Nephron progenitor cell (in vitro differentiated cells): ENCODE results near the gene PTPRS.

Source experiments
- DNase-seq: peaks from one replicate; pipeline ENCODE4 v3.0.0; 2021
- H3K27ac Mint-ChIP-seq: 2 replicates; pipeline ENCODE4 v1.8.0; 2021; ENCODE audit warnings: mild to moderate bottlenecking, moderate library complexity, mixed read lengths
- H3K27me3 Mint-ChIP-seq: 2 replicates; pipeline ENCODE4 v1.8.0; 2021; ENCODE audit warnings: mild to moderate bottlenecking, low read depth, mixed read lengths; ENCODE audit not compliant: poor library complexity
- H3K36me3 Mint-ChIP-seq: 2 replicates; pipeline ENCODE4 v1.8.0; 2021; ENCODE audit warnings: low read depth, mixed read lengths
- H3K4me1 Mint-ChIP-seq: 2 replicates; pipeline ENCODE4 v1.8.0; 2021; ENCODE audit warnings: mixed read lengths
- H3K4me3 Mint-ChIP-seq: 2 replicates; pipeline ENCODE4 v1.8.0; 2021; ENCODE audit warnings: mild to moderate bottlenecking, moderate library complexity, mixed read lengths
- H3K9me3 Mint-ChIP-seq: 2 replicates; pipeline ENCODE4 v1.8.0; 2021; ENCODE audit warnings: mild to moderate bottlenecking, moderate library complexity, mixed read lengths
- TF ChIP-seq, protein P1 (sequence below): fragments of 200-600 bp; sonication (generic); IDR thresholded peaks from 2 replicates; pipeline ENCODE4 v1.5.0; 2021; ENCODE audit warnings: antibody characterized with exemption

PTPRS gene

DNA sequence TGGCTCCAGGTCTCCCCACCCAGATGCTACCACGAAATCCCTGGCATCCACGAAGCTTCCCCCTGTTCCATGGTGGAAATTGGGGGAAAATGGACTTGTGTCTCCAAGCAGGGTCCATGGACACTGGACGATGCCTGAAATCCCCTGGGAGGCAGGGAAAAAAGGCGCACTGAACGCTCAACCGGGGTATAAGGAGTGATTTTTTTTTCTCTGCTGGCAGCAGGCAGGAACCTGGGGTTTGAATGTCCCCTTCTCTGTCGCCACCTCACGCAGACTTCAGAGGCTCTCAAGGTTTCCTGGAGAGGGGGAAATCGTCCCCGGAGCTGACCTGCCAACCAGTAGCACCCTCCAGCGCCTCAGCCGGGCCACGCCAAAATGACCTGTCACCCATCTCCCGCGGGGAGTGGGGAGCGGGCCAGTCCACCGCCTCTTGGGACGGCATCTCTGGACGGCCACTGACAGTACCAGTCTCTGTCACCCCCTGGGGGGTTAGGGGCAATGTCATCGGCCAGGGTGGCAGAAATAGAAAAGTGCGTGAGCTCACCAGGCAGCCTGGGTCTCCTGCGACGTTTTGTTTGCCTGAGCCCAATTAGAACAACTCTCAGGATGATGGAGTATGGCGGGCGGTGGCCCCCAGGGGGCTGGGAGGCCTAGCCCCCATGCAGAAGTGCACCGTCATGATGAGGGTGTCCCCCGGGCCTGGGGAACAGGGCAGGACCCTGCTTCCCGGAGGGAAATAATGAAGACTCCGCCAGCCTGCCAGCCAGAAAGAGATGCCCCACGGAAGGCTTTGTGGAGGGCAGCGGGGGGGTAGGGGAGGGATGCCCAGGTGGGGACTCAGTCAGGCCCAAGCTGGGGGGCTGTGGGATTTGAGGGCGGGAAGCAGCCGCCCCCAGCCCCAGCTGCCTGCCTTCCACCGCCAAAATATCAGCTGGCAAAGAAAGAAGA, 2.6 kb downstream of the PTPRS start:
- no peak overlapping the region for H3K27ac Mint-ChIP-seq
- peaks cover 19% of the 10 kb centered on the region for H3K27me3 Mint-ChIP-seq
- peaks cover 39% of the 10 kb centered on the region for H3K4me1 Mint-ChIP-seq
- DNase-seq = no peak
- peaks cover 3% of the 10 kb centered on the region for H3K9me3 Mint-ChIP-seq
- peaks cover 4% of the 10 kb centered on the region for H3K36me3 Mint-ChIP-seq
- TF ChIP-seq, protein P1, sequence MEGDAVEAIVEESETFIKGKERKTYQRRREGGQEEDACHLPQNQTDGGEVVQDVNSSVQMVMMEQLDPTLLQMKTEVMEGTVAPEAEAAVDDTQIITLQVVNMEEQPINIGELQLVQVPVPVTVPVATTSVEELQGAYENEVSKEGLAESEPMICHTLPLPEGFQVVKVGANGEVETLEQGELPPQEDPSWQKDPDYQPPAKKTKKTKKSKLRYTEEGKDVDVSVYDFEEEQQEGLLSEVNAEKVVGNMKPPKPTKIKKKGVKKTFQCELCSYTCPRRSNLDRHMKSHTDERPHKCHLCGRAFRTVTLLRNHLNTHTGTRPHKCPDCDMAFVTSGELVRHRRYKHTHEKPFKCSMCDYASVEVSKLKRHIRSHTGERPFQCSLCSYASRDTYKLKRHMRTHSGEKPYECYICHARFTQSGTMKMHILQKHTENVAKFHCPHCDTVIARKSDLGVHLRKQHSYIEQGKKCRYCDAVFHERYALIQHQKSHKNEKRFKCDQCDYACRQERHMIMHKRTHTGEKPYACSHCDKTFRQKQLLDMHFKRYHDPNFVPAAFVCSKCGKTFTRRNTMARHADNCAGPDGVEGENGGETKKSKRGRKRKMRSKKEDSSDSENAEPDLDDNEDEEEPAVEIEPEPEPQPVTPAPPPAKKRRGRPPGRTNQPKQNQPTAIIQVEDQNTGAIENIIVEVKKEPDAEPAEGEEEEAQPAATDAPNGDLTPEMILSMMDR = no peak
- H3K4me3 Mint-ChIP-seq = peak overlapping the region; percentile 94

DNA sequence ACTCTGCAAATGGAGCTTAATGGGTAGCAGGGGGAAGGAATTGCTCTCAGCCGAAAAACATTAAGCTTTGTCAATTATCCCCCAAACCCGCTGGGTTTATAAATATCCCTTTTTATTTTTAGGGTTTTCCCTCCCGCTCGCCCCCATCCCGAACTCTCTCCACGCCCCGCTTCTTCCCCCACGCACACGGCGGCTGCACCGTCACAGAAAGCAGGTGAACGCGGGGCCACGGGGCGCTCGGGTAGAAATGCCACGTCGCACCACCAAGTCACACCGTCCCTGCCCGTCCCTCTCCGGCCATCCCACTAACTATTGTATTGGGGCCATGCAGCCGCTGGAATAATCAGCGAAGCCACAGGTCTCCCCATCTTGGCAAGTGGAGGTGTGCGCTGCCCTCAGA, 3.5 kb downstream of the PTPRS start:
- Mint-ChIP-seq H3K4me1 (peaks cover 39% of the 10 kb centered on the region), H3K27ac (no peak overlapping the region), H3K4me3 (peak overlapping the region; percentile 34), H3K9me3 (peaks cover 3% of the 10 kb centered on the region), H3K27me3 (peaks cover 18% of the 10 kb centered on the region), H3K36me3 (peaks cover 4% of the 10 kb centered on the region)
- TF ChIP-seq, protein P1 = no peak
- DNase-seq = no peak

DNA sequence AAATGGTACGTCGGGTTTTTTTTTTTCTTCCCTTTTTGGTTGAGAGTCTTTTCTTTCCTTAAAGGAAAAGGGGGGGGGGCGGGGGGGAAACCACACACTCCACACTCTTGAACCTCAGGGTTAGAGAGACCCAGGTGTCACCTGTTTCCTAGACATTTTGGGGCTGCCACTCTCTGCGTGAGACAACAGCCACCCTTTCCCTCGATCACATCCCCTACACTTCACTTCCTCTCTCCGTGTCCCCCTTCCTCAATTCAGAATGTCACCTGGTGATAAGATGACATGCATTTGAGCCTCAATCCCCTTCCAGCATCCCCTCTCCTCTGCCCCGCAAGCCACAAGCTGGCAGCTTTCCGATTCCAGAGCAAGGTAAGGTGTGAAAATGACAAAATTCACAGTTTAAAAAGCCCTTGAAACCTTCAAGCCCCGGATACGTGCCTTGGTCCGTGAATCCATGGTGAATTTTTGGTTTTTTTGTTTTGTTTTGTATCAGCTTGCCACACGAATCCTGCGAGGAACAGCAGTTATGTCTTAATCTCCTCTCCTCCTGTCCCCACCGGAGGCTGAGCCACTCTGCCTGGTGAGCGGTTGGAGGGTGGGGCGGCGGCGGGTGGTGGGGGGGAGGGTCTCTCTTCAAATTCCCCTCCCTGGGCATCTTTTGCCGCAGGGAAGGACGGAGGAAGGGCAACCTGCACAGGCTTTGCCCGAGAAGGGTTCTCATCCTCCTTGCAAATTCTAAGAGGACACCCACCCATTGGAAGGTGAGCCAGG, 4.2 kb downstream of the PTPRS start:
- Mint-ChIP-seq H3K27me3 (peaks cover 12% of the 10 kb centered on the region), H3K36me3 (peaks cover 4% of the 10 kb centered on the region), H3K4me1 (peaks cover 39% of the 10 kb centered on the region), H3K4me3 (no peak overlapping the region), H3K27ac (no peak overlapping the region), H3K9me3 (no peaks in the 10 kb centered on the region)
- TF ChIP-seq, protein P1 = no peak
- DNase-seq = no peak

DNA sequence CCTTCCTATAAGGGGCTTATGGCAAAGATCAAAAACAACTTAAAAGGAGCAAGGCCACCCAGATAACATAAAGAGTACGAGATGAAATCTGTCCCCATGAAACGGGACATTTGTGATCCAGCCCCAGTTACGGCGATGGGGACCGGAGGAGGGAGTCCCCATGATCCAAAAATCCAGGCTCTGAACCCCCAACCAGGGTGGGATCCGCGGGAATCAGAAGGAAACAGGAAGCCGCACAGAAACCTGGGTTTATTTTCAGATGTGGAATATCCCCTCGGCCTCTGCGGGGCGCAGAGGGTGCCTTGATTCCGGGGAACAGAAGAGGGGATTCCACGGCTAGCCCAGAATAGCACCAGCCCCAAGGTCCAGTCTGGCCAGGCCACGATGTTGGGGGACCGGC, 5.0 kb downstream of the PTPRS start:
- peaks cover 4% of the 10 kb centered on the region for H3K36me3 Mint-ChIP-seq
- peaks cover 39% of the 10 kb centered on the region for H3K4me1 Mint-ChIP-seq
- peak overlapping the region; percentile 35 for H3K4me3 Mint-ChIP-seq
- no peak overlapping the region for H3K27ac Mint-ChIP-seq
- H3K9me3 Mint-ChIP-seq = no peaks in the 10 kb centered on the region
- TF ChIP-seq, protein P1 = no peak
- peaks cover 9% of the 10 kb centered on the region for H3K27me3 Mint-ChIP-seq
- no peak for DNase-seq

DNA sequence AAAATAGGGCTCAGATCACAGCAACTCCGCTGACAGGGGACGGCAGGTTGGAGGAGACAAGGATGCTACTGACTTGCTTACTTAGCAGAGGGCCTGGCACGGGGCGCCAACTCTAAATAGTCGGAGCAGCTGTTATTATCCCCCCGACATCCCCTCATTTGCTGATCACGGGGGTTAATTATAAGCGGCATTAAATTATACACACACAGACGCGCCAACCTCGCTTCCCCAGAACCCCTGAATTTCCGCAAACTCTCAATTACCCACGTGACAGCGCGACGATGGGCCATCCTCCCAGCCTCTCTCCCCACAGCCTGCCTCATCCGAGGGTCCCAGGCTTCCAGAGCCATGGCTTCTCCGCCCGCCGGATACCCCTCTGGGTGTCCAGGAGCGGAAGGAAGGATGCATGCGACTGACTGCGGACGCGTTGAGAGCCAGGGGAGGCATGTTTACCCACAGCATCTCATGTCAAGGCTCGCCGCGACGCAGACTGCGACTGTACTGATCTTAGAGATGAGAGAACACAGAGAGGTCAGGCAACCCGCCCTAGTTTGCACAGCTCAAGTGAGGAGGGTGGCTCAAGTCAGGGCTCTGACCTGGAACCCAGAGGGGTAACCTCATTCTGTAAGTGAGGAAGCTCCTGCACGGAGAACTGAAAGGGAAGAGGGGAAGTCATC, 5.7 kb downstream of the PTPRS start:
- Mint-ChIP-seq H3K27ac (no peak overlapping the region), H3K4me1 (peaks cover 39% of the 10 kb centered on the region), H3K4me3 (peak overlapping the region; percentile 35), H3K27me3 (peaks cover 9% of the 10 kb centered on the region), H3K36me3 (peaks cover 4% of the 10 kb centered on the region), H3K9me3 (no peaks in the 10 kb centered on the region)
- DNase-seq = no peak
- TF ChIP-seq, protein P1 = no peak
